Measurements from ENCODE around the gene CARS2. TPM values are rescaled to one million over a fixed set of nuclear protein-coding genes. Genes with fewer than 3 reads are reported as not detected.

CARS2 gene
- total RNA-seq, 4 donors from 2014 or later: 49.0 to 78.1 (median 68.4) TPM

DNA sequence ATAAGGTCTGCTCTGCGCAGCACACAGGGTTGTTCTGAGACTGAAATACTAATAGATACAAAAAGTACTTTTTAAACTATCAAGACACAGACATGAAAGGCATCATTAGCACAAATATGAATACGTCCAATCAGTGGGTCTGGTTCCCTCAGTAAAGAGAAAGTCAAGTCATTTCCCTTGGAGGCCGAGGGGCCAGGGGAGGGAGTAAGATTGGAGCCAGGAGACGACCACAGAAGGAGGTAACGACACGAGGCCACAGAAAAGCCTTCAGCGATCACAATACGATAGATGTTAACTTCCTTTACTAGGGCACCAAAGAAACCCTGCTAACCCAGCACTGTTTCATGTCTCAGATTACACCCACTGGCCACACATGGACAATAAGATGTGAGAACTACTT is 5.3 kb downstream of the CARS2 start:
- H3K27ac ChIP-seq: no peak overlapping the region
- H3K4me3 ChIP-seq (replicated peaks in 1 of 3): no peak overlapping the region
- DNase-seq: no peak
- H3K9me3 ChIP-seq: no peaks in the 10 kb centered on the region
- H3K27me3 ChIP-seq: no peaks in the 10 kb centered on the region
- intact Hi-C loops (cut with DNase I): loop anchor here (10.0 kb wide), 1 partner anchor 56 kb away; no protein-coding TSS in a partner anchor
- peaks cover 27 to 35% of the 10 kb centered on the region in 2 donors for H3K36me3 ChIP-seq
- TF ChIP-seq POLR2A (IDR thresholded peaks at IDR 0.05): no peak
- no peak for TF ChIP-seq CTCF (IDR thresholded peaks at IDR 0.05)
- peaks cover 8 to 15% of the 10 kb centered on the region in 2 donors for H3K4me1 ChIP-seq
- 81% methylated on average over 8 of the region's 8 CpGs for WGBS, 2 donors

GRCh38 chr13:110700186-110700585 is 5.7 kb downstream of the CARS2 start:
- Histone ChIP-seq H3K4me1 (peaks cover 5 to 14% of the 10 kb centered on the region in 2 donors), H3K27ac (no peak overlapping the region), H3K36me3 (peaks cover 27 to 35% of the 10 kb centered on the region in 2 donors), H3K4me3 (replicated peaks in 1 of 3) (no peak overlapping the region), H3K27me3 (no peaks in the 10 kb centered on the region), H3K9me3 (no peaks in the 10 kb centered on the region)
- 93 to 96% methylated on average over 14 of the region's 14 CpGs for WGBS, 2 donors
- intact Hi-C loops (cut with DNase I): loop anchor here (10.0 kb wide), 1 partner anchor 55 kb away; no protein-coding TSS in a partner anchor
- no peak for DNase-seq
- no peak for TF ChIP-seq POLR2A (IDR thresholded peaks at IDR 0.05)
- TF ChIP-seq CTCF (IDR thresholded peaks at IDR 0.05): no peak

DNA sequence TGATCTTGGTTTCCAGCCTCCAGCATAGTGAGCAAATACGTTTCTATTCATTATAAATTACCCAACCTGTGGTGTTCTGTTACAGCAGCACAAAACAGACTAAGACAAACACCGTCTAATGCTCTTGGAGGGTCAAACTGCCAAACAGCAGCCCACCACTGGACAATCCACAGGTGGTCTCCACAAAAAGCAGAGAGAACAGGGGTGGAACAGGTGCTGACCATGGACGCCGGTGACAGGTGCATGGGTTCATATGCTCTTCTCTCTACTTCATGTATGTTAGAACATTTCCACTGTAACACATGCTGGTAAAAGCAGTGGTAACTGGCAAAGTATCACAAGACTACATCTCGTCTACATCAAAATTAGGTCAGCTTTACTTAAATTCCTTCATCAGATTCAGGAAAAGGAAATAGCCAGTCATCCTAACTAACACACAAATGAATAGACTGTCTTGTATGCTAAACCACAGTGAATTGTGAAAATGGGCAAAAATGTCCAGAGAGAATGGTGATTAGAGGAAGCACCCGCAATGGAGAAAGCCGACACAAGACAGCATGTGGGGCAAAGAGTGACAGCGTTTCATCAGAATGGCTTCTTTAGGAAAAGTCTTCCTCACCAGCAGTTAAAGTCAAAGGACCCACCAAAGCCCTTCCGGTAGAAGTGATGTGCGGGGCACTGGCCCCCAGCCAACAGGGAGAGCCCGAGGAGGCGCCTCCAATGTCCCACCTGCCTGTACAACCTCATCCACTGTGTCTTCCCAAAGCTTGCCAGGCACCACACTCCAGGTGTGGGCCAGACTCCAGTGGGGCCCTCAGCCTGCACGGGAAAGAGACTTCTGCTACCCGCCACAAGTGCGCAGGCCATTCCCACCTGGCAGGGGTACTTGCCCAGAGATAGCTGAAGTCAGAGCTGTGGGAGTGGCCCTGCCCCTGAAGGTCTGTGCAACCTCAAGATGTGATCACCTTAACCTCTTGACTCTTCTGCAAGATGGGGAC is 6.5 kb downstream of the CARS2 start:
- Histone ChIP-seq H3K9me3 (no peaks in the 10 kb centered on the region), H3K4me1 (peaks cover 0 to 7% of the 10 kb centered on the region in 2 donors), H3K27me3 (no peaks in the 10 kb centered on the region), H3K27ac (no peak overlapping the region), H3K36me3 (peaks cover 27 to 35% of the 10 kb centered on the region in 2 donors), H3K4me3 (replicated peaks in 1 of 3) (no peak overlapping the region)
- intact Hi-C loops (cut with DNase I): loop anchor here (10.0 kb wide), 2 partner anchors 55 to 115 kb away; no protein-coding TSS in a partner anchor
- no peak for DNase-seq
- 82 to 86% methylated on average over 15 of the region's 15 CpGs for WGBS, 2 donors
- TF ChIP-seq CTCF (IDR thresholded peaks at IDR 0.05) (no peak), POLR2A (IDR thresholded peaks at IDR 0.05) (no peak)

DNA sequence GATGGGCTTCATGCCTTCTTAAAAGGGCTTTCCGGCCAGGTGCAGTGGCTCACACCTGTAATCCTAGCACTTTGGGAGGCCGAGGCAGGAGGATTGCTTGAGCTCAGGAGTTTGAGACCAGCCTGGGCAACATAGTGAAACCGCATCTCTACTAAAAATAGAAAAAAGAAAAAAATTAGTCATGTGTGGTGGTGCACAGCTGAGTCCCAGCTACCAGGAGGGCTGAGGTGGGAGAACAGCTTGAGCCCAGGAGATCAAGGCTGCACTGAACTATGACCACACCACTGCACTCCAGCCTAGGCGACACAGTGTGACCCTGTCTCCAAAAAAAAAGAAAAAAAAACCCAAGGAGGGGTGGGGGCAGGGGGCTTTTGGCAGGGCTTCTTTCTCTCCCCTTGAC is 7.2 kb downstream of the CARS2 start:
- H3K4me1 ChIP-seq: peaks cover 0 to 6% of the 10 kb centered on the region in 2 donors
- no peak for DNase-seq
- 93% methylated on average over 4 of the region's 4 CpGs for WGBS, 2 donors
- H3K4me3 ChIP-seq (replicated peaks in 1 of 3): no peak overlapping the region
- intact Hi-C loops (cut with DNase I): loop anchor here (10.0 kb wide), 1 partner anchor 116 kb away; no protein-coding TSS in a partner anchor
- H3K27me3 ChIP-seq: no peaks in the 10 kb centered on the region
- no peak for TF ChIP-seq POLR2A (IDR thresholded peaks at IDR 0.05)
- TF ChIP-seq CTCF (IDR thresholded peaks at IDR 0.05): no peak
- peaks cover 32 to 35% of the 10 kb centered on the region in 2 donors for H3K36me3 ChIP-seq
- no peaks in the 10 kb centered on the region for H3K9me3 ChIP-seq
- H3K27ac ChIP-seq: no peak overlapping the region

- Histone ChIP-seq H3K36me3 (peaks cover 32 to 35% of the 10 kb centered on the region in 2 donors), H3K4me1 (peaks cover 0 to 2% of the 10 kb centered on the region in 2 donors), H3K27me3 (no peaks in the 10 kb centered on the region), H3K27ac (no peak overlapping the region), H3K4me3 (replicated peaks in 1 of 3) (no peak overlapping the region), H3K9me3 (no peaks in the 10 kb centered on the region)
- DNase-seq: no peak
- intact Hi-C loops (cut with DNase I): loop anchor here (10.0 kb wide), 1 partner anchor 117 kb away; no protein-coding TSS in a partner anchor
- TF ChIP-seq POLR2A (IDR thresholded peaks at IDR 0.05) (no peak), CTCF (IDR thresholded peaks at IDR 0.05) (no peak)
- 80 to 81% methylated on average over 4 of the region's 4 CpGs for WGBS, 2 donors
Measured at GRCh38 chr13:110697842-110698241, 8.1 kb downstream of the CARS2 start.
